HepG2 (cell line): ENCODE results near the gene TMEM108. TPM values are rescaled to one million over a fixed set of nuclear protein-coding genes. Genes with fewer than 3 reads are reported as not detected.

Experiments used
- ATAC-seq: fragments of 200-7000 bp; cut with Tn5 transposase; 3 replicates; pipeline ENCODE4 v1.9.1; 2020; ENCODE audit warnings: mild to moderate bottlenecking, moderate library complexity
- BruUV-seq: library from RNA; stranded (reverse); fragments of 400-500 nt; replicated peaks from 2 replicates; lab custom pipeline; 2021; lab: Mats Ljungman, UMichigan
- CTCF ChIA-PET: fragments of 300-600 bp; formaldehyde crosslinking; extraction: SDS; loops from one replicate; lab custom pipeline; 2021; ENCODE audit warnings: low total read pairs, inconsistent platforms, low intra/inter-chr PET ratio; lab: Yijun Ruan, JAX
- POLR2A ChIA-PET: fragments of 350-600 bp; sonication (Branson Sonifier 250); formaldehyde crosslinking; loops from one replicate; lab custom pipeline; 2020; ENCODE audit warnings: antibody characterized with exemption, inconsistent platforms; lab: Yijun Ruan, JAX
- DNase-seq: peaks from one replicate; pipeline ENCODE4 v3.0.0-alpha.2; 2015; ENCODE audit warnings: low spot score
- FAIRE-seq: peaks from 3 replicates; lab custom pipeline; 2011; peaks lifted over from hg19 to GRCh38; lab: Jason Lieb, UNC
- H2AFZ ChIP-seq: one replicate; pipeline ENCODE4 v1.6.1; 2011; ENCODE audit warnings: low read length, inconsistent platforms
- H3K27ac ChIP-seq: fragments of 300-600 bp; 3 replicates; pipeline ENCODE4 v1.8.0; 2011; ENCODE audit warnings: mixed run types, mild to moderate bottlenecking, mixed read lengths, low read length, inconsistent platforms; ENCODE audit not compliant: insufficient read depth; ENCODE audit errors: extremely low read length
- H3K27me3 ChIP-seq, 2 experiments: fragments of 200-600 bp in 1 of 2; 2 replicates in 1 of 2; 3 replicates in 1 of 2; pipeline versions ENCODE4 v1.6.0 to v1.8.0; 2011; ENCODE audit warnings: low read length in 2 of 2, mild to moderate bottlenecking in 2 of 2, moderate library complexity in 2 of 2, inconsistent platforms in 1 of 2; ENCODE audit not compliant: insufficient read depth in 2 of 2, control insufficient read depth in 1 of 2
- H3K36me3 ChIP-seq, 2 experiments: fragments of 200-600 bp in 1 of 2; replicated peaks in 1 of 2; 2 replicates in 1 of 2; 3 replicates in 1 of 2; pipeline versions ENCODE4 v1.5.1 to v1.8.0; 2011; ENCODE audit warnings: low read length in 2 of 2, inconsistent platforms in 1 of 2; ENCODE audit not compliant: insufficient read depth in 2 of 2, control insufficient read depth in 1 of 2
- H3K4me1 ChIP-seq: 2 replicates; pipeline ENCODE4 v1.5.1; 2012; ENCODE audit warnings: low read length, inconsistent platforms; ENCODE audit not compliant: insufficient read depth
- H3K4me2 ChIP-seq: 2 replicates; pipeline ENCODE4 v1.6.0; 2011; ENCODE audit warnings: low read depth, low read length, inconsistent platforms
- H3K4me3 ChIP-seq, 3 experiments: fragments of 200-600 bp in 1 of 3; sonication (generic), shearing (Covaris generic) in 1 of 3; replicated peaks in 1 of 3; 2 replicates each; pipeline ENCODE4 v1.5.1; 2011 to 2016; ENCODE audit warnings: low read length in 3 of 3, inconsistent platforms in 2 of 3, low read depth in 2 of 3, mild to moderate bottlenecking in 2 of 3, control low read depth in 1 of 3, mixed read lengths in 1 of 3; ENCODE audit not compliant: insufficient read depth in 1 of 3
- H3K79me2 ChIP-seq: one replicate; pipeline ENCODE4 v1.6.1; 2011; ENCODE audit warnings: low read length, inconsistent platforms; ENCODE audit not compliant: insufficient read depth
- H3K9ac ChIP-seq: 2 replicates; pipeline ENCODE4 v1.6.0; 2011; ENCODE audit warnings: mild to moderate bottlenecking, low read depth, low read length, inconsistent platforms; ENCODE audit not compliant: insufficient read depth
- H3K9me3 ChIP-seq: 2 replicates; pipeline ENCODE4 v1.5.1; 2012; ENCODE audit warnings: mild to moderate bottlenecking, low read length
- H4K20me1 ChIP-seq: 2 replicates; pipeline ENCODE4 v1.6.0; 2011; ENCODE audit warnings: inconsistent platforms, mild to moderate bottlenecking, low read length, moderate library complexity; ENCODE audit not compliant: insufficient read depth
- KAT8 ChIP-seq: IDR thresholded peaks from 2 replicates; pipeline ENCODE4 v1.6.1; 2016; ENCODE audit warnings: missing genetic modification reagents, missing compliant biosample characterization
- MBNL3 ChIP-seq: fragments of 250-450 bp; sonication (Bioruptor Pico); conservative IDR thresholded peaks from 2 replicates; pipeline ENCODE4 v1.8.0; 2022; ENCODE audit warnings: mild to moderate bottlenecking, inconsistent platforms
- NR2C2 ChIP-seq: sonication (generic); formaldehyde crosslinking; IDR thresholded peaks from 2 replicates; pipeline ENCODE4 v1.4.0; 2020; ENCODE audit warnings: missing genetic modification reagents, mild to moderate bottlenecking, moderate library complexity, borderline replicate concordance
- SALL2 ChIP-seq: sonication (generic); formaldehyde crosslinking; IDR thresholded peaks from 2 replicates; pipeline ENCODE4 v1.8.1; 2023; ENCODE audit warnings: mild to moderate bottlenecking, missing genetic modification reagents, inconsistent platforms
- TEAD3 ChIP-seq: optimal IDR thresholded peaks from 2 replicates; pipeline ENCODE3; 2016; ENCODE audit warnings: borderline replicate concordance
- ZKSCAN5 ChIP-seq: sonication (generic); formaldehyde crosslinking; IDR thresholded peaks from 2 replicates; pipeline ENCODE4 v1.5.1; 2020; ENCODE audit warnings: mild to moderate bottlenecking, missing genetic modification reagents
- ZNF569 ChIP-seq: sonication (generic); formaldehyde crosslinking; IDR thresholded peaks from 2 replicates; pipeline ENCODE4 v1.5.0; 2020; ENCODE audit warnings: mild to moderate bottlenecking, missing genetic modification reagents, moderate library complexity, borderline replicate concordance
- ZNF839 ChIP-seq: sonication (generic); formaldehyde crosslinking; IDR thresholded peaks from 2 replicates; pipeline ENCODE4 v1.4.0; 2020; ENCODE audit warnings: missing genetic modification reagents, mild to moderate bottlenecking, borderline replicate concordance
- ZSCAN31 ChIP-seq: sonication (generic); formaldehyde crosslinking; IDR thresholded peaks from 2 replicates; pipeline ENCODE4 v1.5.0; 2020; ENCODE audit warnings: low read depth, mild to moderate bottlenecking, missing genetic modification reagents
- in situ Hi-C: cut with HindIII; loops from 2 replicates; pipeline ENCODE4 v1.10.0; 2017; ENCODE audit warnings: low pct_unique_long_range_greater_than_20kb; ENCODE audit not compliant: extremely low pct_ligation_motif_present
- intact Hi-C: fragments of 100-400 bp; cut with micrococcal nuclease; formaldehyde crosslinking; loops from one replicate; pipeline ENCODE4 v1.10.0; 2022; ENCODE audit not compliant: unreplicated experiment
- polyA plus RNA-seq, 8 experiments: library from polyadenylated mRNA; depleted of rRNA in 3 of 8; stranded (reverse) in 7 of 8; unstranded in 1 of 8; fragments of >200 nt; fragmentation: Illumina TruSeq in 4 of 8; extraction: Trizol in 4 of 8; gene quantifications; 2 replicates each; pipeline versions ENCODE4 v1.2.1 to v1.2.3, GENCODE V29; 2011 to 2016; ENCODE audit warnings: low read depth in 4 of 8, missing spikeins in 1 of 8, mixed read lengths in 1 of 8; ENCODE audit not compliant: insufficient read depth in 1 of 8
- total RNA-seq, 5 experiments: library from RNA; depleted of rRNA; stranded (reverse); fragments of >200 nt; fragmentation: Illumina TruSeq; extraction: Trizol; gene quantifications; 2 replicates each; pipeline ENCODE4 v1.2.3, GENCODE V29; 2016; ENCODE audit warnings: low read depth in 1 of 5
- TF ChIP-seq, protein P1 (sequence below): sonication (generic); formaldehyde crosslinking; IDR thresholded peaks from 2 replicates; pipeline ENCODE4 v1.5.0; 2020; ENCODE audit warnings: mild to moderate bottlenecking, missing genetic modification reagents
- TF ChIP-seq, protein P2 (sequence below): IDR thresholded peaks from 2 replicates; pipeline ENCODE4 v1.6.1; 2016; ENCODE audit warnings: low read depth, missing genetic modification reagents, missing compliant biosample characterization
- TF ChIP-seq, protein P3 (sequence below), 2 experiments: sonication (generic) in 1 of 2; formaldehyde crosslinking in 1 of 2; IDR thresholded peaks; 2 replicates each; pipeline versions ENCODE4 v1.4.0 to v1.6.1; 2018 to 2020; ENCODE audit warnings: missing genetic modification reagents in 2 of 2, borderline replicate concordance in 1 of 2, low read depth in 1 of 2, mild to moderate bottlenecking in 1 of 2, missing biosample characterization in 1 of 2

The TMEM108 gene
- total and polyA plus RNA-seq, 2 of the 13 experiments (the other 11 are each of a cell fraction or from before 2014, with no cell fraction given), result not detected

DNA sequence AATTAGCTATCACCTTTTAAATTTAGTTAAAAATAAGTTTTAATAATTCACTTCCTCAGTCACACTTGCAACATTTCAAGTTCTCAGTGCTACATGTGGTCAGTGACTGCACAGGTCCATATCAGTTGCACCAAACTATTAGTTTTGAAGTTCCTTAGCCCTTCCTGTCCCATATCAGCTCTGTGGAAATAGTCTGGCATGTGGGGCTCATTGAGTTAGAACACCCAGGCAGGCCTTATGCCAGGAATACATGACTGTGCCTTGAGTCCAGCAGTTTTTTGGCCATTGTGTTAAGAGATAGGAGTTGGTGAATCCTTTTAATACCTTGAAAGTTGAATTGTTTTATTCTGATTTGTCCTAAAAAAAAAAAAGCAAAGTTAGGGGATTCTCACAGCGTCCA lies 207.9 kb downstream of the TMEM108 start (continued):
- TF ChIP-seq, protein P1, sequence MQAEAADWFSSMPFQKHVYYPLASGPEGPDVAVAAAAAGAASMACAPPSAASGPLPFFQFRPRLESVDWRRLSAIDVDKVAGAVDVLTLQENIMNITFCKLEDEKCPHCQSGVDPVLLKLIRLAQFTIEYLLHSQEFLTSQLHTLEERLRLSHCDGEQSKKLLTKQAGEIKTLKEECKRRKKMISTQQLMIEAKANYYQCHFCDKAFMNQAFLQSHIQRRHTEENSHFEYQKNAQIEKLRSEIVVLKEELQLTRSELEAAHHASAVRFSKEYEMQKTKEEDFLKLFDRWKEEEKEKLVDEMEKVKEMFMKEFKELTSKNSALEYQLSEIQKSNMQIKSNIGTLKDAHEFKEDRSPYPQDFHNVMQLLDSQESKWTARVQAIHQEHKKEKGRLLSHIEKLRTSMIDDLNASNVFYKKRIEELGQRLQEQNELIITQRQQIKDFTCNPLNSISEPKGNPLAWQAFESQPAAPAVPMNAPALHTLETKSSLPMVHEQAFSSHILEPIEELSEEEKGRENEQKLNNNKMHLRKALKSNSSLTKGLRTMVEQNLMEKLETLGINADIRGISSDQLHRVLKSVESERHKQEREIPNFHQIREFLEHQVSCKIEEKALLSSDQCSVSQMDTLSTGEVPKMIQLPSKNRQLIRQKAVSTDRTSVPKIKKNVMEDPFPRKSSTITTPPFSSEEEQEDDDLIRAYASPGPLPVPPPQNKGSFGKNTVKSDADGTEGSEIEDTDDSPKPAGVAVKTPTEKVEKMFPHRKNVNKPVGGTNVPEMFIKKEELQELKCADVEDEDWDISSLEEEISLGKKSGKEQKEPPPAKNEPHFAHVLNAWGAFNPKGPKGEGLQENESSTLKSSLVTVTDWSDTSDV (CRISPR knock-in tag), result no peak
- TF ChIP-seq ZNF839 (no peak), NR2C2 (no peak)

DNA sequence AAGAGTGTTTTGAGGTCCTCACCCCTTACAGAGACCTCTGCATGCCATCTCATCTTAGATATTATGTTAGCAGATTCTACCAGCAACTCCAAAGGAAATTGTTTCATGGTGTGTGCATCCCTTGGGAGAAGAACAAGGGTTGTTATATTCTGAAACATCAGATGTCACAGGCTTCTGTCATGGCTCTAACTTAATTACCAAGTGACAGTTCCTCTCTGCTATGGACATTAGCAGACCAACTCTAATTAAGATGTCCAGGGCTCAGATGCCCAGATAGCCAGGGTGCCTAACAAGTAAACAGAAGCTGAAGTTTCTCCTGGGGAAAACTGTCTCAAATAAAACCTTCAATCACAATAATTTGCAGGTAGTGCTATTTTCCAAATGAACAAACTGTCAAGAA lies 208.6 kb downstream of the TMEM108 start:
- POLR2A ChIA-PET, result no interaction called here
- TF ChIP-seq KAT8 (CRISPR knock-in tag) (no peak), SALL2 (no peak), ZKSCAN5 (CRISPR knock-in tag) (no peak), ZNF569 (no peak), ZSCAN31 (CRISPR knock-in tag) (no peak), TEAD3 (CRISPR knock-in tag) (no peak), MBNL3 (CRISPR knock-in tag) (no peak)
- TF ChIP-seq, protein P2, sequence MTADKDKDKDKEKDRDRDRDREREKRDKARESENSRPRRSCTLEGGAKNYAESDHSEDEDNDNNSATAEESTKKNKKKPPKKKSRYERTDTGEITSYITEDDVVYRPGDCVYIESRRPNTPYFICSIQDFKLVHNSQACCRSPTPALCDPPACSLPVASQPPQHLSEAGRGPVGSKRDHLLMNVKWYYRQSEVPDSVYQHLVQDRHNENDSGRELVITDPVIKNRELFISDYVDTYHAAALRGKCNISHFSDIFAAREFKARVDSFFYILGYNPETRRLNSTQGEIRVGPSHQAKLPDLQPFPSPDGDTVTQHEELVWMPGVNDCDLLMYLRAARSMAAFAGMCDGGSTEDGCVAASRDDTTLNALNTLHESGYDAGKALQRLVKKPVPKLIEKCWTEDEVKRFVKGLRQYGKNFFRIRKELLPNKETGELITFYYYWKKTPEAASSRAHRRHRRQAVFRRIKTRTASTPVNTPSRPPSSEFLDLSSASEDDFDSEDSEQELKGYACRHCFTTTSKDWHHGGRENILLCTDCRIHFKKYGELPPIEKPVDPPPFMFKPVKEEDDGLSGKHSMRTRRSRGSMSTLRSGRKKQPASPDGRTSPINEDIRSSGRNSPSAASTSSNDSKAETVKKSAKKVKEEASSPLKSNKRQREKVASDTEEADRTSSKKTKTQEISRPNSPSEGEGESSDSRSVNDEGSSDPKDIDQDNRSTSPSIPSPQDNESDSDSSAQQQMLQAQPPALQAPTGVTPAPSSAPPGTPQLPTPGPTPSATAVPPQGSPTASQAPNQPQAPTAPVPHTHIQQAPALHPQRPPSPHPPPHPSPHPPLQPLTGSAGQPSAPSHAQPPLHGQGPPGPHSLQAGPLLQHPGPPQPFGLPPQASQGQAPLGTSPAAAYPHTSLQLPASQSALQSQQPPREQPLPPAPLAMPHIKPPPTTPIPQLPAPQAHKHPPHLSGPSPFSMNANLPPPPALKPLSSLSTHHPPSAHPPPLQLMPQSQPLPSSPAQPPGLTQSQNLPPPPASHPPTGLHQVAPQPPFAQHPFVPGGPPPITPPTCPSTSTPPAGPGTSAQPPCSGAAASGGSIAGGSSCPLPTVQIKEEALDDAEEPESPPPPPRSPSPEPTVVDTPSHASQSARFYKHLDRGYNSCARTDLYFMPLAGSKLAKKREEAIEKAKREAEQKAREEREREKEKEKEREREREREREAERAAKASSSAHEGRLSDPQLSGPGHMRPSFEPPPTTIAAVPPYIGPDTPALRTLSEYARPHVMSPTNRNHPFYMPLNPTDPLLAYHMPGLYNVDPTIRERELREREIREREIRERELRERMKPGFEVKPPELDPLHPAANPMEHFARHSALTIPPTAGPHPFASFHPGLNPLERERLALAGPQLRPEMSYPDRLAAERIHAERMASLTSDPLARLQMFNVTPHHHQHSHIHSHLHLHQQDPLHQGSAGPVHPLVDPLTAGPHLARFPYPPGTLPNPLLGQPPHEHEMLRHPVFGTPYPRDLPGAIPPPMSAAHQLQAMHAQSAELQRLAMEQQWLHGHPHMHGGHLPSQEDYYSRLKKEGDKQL (CRISPR knock-in tag), result no peak
- TF ChIP-seq, protein P3, sequence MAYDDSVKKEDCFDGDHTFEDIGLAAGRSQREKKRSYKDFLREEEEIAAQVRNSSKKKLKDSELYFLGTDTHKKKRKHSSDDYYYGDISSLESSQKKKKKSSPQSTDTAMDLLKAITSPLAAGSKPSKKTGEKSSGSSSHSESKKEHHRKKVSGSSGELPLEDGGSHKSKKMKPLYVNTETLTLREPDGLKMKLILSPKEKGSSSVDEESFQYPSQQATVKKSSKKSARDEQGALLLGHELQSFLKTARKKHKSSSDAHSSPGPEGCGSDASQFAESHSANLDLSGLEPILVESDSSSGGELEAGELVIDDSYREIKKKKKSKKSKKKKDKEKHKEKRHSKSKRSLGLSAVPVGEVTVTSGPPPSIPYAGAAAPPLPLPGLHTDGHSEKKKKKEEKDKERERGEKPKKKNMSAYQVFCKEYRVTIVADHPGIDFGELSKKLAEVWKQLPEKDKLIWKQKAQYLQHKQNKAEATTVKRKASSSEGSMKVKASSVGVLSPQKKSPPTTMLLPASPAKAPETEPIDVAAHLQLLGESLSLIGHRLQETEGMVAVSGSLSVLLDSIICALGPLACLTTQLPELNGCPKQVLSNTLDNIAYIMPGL (CRISPR knock-in tag; IDR thresholded peaks at IDR 0.05; ENCODE audit: borderline replicate concordance in 1 of 2, low read depth in 1 of 2), result no peak

More for the DNA sequence above, 208.6 kb downstream of the TMEM108 start:
- Histone ChIP-seq H3K4me2 (no peak overlapping the region), H4K20me1 (no peaks in the 10 kb centered on the region), H3K4me3 (no peak overlapping the region), H3K36me3 (no peaks in the 10 kb centered on the region), H3K79me2 (no peaks in the 10 kb centered on the region), H3K9me3 (no peaks in the 10 kb centered on the region), H3K4me1 (no peaks in the 10 kb centered on the region), H3K9ac (no peak overlapping the region), H2AFZ (no peak overlapping the region), H3K27ac (no peak overlapping the region), H3K27me3 (peaks cover 0 to 4% of the 10 kb centered on the region in 2 experiments; a peak in 3 of 5 replicates)
- no peak for FAIRE-seq
- BruUV-seq, result no TSS peak
- DNase-seq, result no peak
- CTCF ChIA-PET, result no interaction called here
- ATAC-seq, result no peak
- in situ Hi-C loops (no loop called here), intact Hi-C loops (no loop called here)
